Ramos (cell line): ENCODE data around the gene LTB4R.

ENCODE experiments used
- in situ Hi-C: fragments of 300-500 bp; cut with MboI; formaldehyde crosslinking; loops from one replicate; pipeline ENCODE4 v1.14.3; 2022; ENCODE audit warnings: low sequenced_read_pairs; ENCODE audit not compliant: unreplicated experiment

Gene LTB4R

GRCh38 chr14:24277606-24278321 is 33.5 kb upstream of the LTB4R start:
- in situ Hi-C loops, result no loop called here

DNA sequence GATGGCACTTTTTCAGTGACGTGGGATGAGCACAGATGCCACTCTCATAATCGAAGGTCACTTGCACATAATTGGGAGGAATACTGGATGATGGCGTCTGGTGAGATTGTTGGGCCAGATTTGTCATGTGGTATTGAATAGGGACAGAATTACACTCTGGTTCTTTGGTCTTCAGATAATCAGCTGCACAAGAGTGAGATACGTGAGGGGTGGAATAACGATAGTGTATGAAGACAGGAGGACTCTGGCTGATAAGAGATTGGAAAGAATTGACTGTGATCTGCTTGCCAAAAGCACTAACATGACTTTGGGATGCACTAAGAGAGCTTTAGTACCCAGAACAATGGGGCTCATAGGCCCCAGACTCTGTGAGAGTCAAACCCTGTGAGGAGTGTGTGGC is 32.9 kb upstream of the LTB4R start:
- in situ Hi-C loops, result no loop called here

DNA sequence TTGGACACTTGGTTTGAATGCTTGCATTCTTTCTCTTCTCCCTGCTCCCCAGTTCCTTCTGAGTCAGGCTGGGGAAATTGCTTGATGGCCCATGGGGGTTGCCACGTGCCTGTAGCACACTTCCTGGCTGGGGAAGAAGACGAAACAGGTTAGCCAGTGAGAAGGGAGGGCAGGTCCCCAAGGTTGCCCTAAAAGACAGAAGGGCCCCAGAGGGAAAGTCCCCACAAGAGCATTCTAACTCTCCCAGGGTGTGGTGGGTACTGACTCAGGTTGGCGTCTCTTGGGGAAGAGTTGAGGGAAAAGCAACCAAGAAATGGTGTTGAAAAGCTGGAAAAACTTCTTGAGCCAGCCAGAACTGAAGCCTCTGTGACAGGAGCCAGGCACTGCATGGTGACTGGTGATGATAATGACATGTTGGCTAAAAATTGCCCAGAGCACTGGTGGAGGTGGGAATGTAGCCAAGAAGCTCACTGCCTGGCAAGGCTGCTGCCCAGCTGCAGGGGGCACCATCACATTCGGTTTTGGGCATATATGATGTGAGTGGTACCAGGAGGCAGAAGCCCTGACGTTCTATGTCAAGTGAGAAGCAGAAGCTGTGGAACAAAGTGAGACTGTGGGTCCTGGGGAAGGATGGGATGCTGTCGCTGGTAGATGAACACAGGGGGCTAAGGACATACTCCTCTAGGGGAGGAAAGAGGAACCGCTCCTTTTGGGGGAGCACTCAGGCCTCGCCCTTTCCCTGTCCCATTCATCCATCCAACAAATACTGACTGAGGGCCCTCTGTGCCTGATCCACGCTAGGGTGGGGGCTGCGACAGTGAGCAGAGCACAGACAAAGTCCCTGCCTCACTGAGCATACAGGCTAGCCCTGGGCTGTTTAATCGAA is 31.8 kb upstream of the LTB4R start:
- in situ Hi-C loops, result no loop called here

- in situ Hi-C loops, result no loop called here
These were observed 30.4 kb upstream of the LTB4R start for GRCh38 chr14:24280797-24281460.

DNA sequence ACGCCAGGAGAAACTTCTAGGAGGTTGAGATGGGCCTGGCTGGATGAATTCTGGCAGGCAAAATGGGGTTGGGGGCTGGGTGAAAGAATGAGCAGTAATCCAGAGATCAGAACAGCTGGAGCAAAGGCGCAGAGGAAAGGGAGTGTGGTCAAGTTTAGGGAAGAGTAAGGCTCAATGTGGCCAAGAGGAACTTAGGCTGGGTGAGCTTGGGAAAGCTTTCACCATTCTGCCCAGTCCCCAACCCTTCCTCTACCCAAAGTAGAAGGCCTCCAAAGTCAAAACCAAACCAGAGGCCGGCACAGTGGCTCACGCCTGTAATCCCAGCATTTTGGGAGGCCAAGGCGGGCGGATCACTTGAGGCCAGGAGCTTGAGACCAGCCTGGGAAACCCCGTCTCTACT is 29.7 kb upstream of the LTB4R start:
- in situ Hi-C loops, result no loop called here

DNA sequence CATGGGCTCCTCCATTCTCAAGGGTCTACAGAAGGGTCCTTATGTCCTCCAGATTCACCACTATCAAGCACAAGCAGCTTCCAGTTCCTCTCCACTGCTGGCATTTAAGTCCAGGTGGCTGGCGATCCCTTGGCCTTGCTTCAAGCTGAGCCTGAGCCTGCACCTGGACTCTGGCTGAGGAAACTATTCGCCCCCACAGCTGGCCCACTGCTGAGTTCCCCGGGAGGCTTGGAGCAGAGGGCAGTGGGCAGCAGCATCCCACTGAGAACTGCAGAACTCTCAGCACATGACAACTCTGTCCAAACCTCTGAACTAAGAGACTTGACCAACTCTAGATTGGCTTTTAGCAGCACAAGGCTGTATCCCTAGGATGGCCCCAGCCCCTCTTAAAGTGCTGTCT is 28.6 kb upstream of the LTB4R start:
- in situ Hi-C loops, result no loop called here

GRCh38 chr14:24283796-24284460 is 27.4 kb upstream of the LTB4R start:
- in situ Hi-C loops, result no loop called here

DNA sequence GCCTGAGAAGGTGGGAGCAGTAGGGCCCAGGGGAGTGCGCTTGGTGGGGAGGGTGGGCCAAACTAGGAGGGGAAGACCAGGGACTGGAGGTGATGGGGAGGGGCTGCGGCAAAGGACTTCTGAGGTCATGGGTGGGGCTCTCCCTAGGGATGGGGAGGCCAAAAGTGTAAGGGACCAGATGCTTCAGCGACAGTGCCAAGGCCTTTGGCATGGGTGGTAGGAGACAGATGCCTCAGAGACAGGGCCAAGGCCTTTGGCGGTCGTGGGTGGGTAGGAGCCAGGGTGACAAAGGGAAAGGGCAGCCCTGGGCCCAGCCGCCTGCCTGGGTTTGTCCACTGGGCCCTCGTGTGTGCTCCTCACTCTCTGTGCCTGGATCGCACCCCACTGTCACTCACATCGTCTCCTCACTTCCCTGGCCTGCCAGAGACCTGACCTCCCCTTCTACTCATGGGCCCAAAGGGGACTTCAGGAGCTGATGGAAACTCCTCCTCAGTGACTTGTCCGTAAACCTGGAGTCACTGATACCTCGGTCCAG is 26.7 kb upstream of the LTB4R start:
- in situ Hi-C loops, result no loop called here

DNA sequence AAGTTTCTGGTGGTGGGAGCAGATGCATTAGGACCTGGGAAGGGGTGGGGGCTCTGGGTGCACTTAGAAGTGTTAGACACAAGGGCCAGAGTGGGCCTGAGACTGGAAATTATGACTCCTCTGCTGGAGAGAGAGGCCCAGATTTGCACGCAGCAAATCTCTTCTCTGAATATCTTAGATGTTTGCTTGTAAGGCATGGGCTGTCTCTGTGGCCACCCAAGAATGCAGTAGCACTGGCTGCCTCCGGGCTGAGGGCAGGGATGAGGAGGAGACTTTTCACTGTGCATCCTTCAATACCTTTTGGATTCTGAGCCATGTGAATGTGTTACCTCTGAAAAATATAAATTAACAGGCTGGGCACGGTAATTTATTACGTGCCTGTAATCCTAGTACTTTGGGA is 26.0 kb upstream of the LTB4R start:
- in situ Hi-C loops, result no loop called here

GRCh38 chr14:24286996-24287395 is 24.3 kb upstream of the LTB4R start:
- in situ Hi-C loops, result no loop called here

- in situ Hi-C loops, result no loop called here
These were observed 21.5 kb upstream of the LTB4R start for GRCh38 chr14:24289649-24290280.

- in situ Hi-C loops, result no loop called here
These were observed 20.6 kb upstream of the LTB4R start for GRCh38 chr14:24290746-24291145.

GRCh38 chr14:24291446-24292117 is 19.7 kb upstream of the LTB4R start:
- in situ Hi-C loops, result no loop called here

GRCh38 chr14:24292118-24292807 is 19.0 kb upstream of the LTB4R start:
- in situ Hi-C loops, result no loop called here

GRCh38 chr14:24293525-24293924 is 17.8 kb upstream of the LTB4R start:
- in situ Hi-C loops, result no loop called here

DNA sequence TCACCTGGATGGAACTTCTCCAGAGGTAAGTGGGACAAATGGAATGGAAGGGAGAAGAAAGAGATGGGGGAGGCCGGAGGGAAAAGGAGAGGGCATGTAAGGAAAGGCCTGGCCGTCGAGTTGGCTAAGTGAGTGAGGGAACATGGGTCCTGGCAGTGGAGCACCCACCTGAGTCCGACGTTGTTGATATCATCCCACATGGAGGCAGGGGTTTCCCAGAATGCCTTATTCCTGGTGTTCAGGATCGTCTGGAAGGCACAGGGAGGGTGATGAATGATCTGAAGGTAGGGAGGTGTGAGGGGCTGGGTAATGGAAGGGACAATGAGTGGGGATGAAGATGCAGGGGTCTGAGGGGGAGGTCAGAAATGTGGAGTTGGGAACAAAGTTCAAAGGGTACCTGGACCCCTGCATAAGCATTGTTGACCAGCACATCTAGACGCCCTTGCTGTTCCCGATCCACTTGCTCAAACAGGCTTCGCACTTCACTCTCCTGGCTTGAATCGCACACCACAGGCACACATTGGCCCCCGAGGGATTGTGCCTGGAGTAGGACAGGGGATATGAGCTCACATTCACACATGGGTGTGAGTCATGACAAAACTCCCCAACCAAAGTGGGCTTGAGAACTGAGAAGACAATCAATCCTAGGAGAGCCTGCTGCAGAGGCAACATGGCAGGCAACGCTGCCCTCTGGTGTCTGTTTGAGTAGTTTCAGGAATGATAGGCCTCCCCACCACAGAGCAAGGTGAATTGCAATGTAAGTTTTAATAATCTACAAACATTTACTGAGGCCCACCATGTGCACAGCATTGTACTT is 14.8 kb upstream of the LTB4R start:
- in situ Hi-C loops, result loop anchor here (5.0 kb wide), 1 partner anchor 54 kb away; the partner anchor contains the start of gene TINF2

- in situ Hi-C loops, result loop anchor here (5.0 kb wide), 1 partner anchor 55 kb away; the partner anchor contains the start of gene TINF2
These were observed 13.9 kb upstream of the LTB4R start for GRCh38 chr14:24297190-24297964.
